K562 (cell line): ENCODE data around the gene CABLES1. TPM values are rescaled to one million over a fixed set of nuclear protein-coding genes. Genes with fewer than 3 reads are reported as not detected.

Source experiments
- DNMT1 ChIP-seq: fragments of 450-650 bp; IDR thresholded peaks from 2 replicates; pipeline ENCODE4 v1.6.1; 2016; ENCODE audit warnings: antibody characterized with exemption, mild to moderate bottlenecking
- ETV5 ChIP-seq: sonication (generic); formaldehyde crosslinking; IDR thresholded peaks from 2 replicates; pipeline ENCODE4 v1.4.0; 2020; ENCODE audit warnings: low read depth, mild to moderate bottlenecking, missing genetic modification reagents
- GABPB2 ChIP-seq: fragments of 250-450 bp; sonication (Bioruptor Pico); conservative IDR thresholded peaks from 2 replicates; pipeline ENCODE4 v1.5.1; 2021; ENCODE audit warnings: mild to moderate bottlenecking
- MCM2 ChIP-seq: fragments of 450-650 bp; IDR thresholded peaks from 2 replicates; pipeline ENCODE4 v1.6.1; 2017; ENCODE audit warnings: low read depth, mild to moderate bottlenecking
- MEIS2 ChIP-seq: fragments of 450-650 bp; IDR thresholded peaks from 2 replicates; pipeline ENCODE4 v1.6.1; 2014; ENCODE audit warnings: mild to moderate bottlenecking; ENCODE audit not compliant: partially characterized antibody
- RAD51 ChIP-seq: fragments of 450-650 bp; IDR thresholded peaks from 2 replicates; pipeline ENCODE4 v1.7.1; 2016; ENCODE audit warnings: low read depth, mild to moderate bottlenecking, borderline replicate concordance
- RUNX1 ChIP-seq: sonication (generic); IDR thresholded peaks from 2 replicates; pipeline ENCODE4 v1.6.1; 2016; ENCODE audit warnings: antibody characterized with exemption, low read depth
- SMAD4 ChIP-seq: fragments of 250-450 bp; sonication (Bioruptor Pico); conservative IDR thresholded peaks from 2 replicates; pipeline ENCODE4 v1.8.0; 2021; ENCODE audit warnings: inconsistent platforms, mild to moderate bottlenecking, moderate library complexity
- TAL1 ChIP-seq: fragments of 450-650 bp; IDR thresholded peaks from 2 replicates; pipeline ENCODE4 v1.6.1; 2016; ENCODE audit warnings: mild to moderate bottlenecking
- ZNF57 ChIP-seq: fragments of 450-650 bp; formaldehyde crosslinking; IDR thresholded peaks from 2 replicates; pipeline ENCODE4 v1.4.0; 2020; ENCODE audit warnings: mild to moderate bottlenecking, moderate library complexity
- polyA plus RNA-seq, 8 experiments: library from polyadenylated mRNA; depleted of rRNA in 4 of 8; stranded (reverse) in 5 of 8; unstranded in 3 of 8; fragments of >200 nt; fragmentation: Nextera tagmentation in 2 of 8; fragmentation: Illumina TruSeq in 1 of 8; extraction: Ambion mirVana in 2 of 8; extraction: Trizol in 1 of 8; gene quantifications; 2 replicates each; pipeline versions ENCODE4 v1.2.1 to v1.2.3, GENCODE V29; 2011 to 2014; ENCODE audit warnings: inconsistent platforms in 1 of 8, missing spikeins in 1 of 8
- total RNA-seq, 7 experiments: library from RNA; depleted of rRNA in 6 of 7; stranded (reverse); fragments of >200 nt in 6 of 7; fragmentation: Illumina TruSeq in 2 of 7; extraction: Trizol in 2 of 7; gene quantifications; 2 replicates each; pipeline versions ENCODE4 v1.2.1 to v1.2.3, GENCODE V29; 2011 to 2021; ENCODE audit warnings: low replicate concordance in 1 of 7
- TF ChIP-seq, protein P1 (sequence below), 2 experiments: IDR thresholded peaks; 2 replicates each; pipeline ENCODE4 v1.6.1; 2012; ENCODE audit warnings: improper control_type of control experiment in 2 of 2, low read depth in 2 of 2, low read length in 2 of 2, borderline replicate concordance in 1 of 2
- TF ChIP-seq, protein P2 (sequence below): fragments of 200-800 bp; sonication (Bioruptor generic); IDR thresholded peaks from 2 replicates; pipeline ENCODE4 v1.6.1; 2017; ENCODE audit warnings: missing genetic modification characterization, missing compliant biosample characterization
- TF ChIP-seq, protein P3 (sequence below), 2 experiments: fragments of 150-350 bp in 1 of 2; IDR thresholded peaks; 2 replicates each; pipeline ENCODE4 v1.6.1; 2012 to 2016; ENCODE audit warnings: low read depth in 2 of 2, low read length in 2 of 2, mild to moderate bottlenecking in 1 of 2, moderate library complexity in 1 of 2
- TF ChIP-seq, protein P4 (sequence below), 3 experiments: fragments of 200-800 bp in 1 of 3; fragments of 250-450 bp in 1 of 3; fragments of 450-650 bp in 1 of 3; sonication (Bioruptor Pico) in 1 of 3; sonication (Bioruptor generic) in 1 of 3; formaldehyde crosslinking in 1 of 3; IDR thresholded peaks; 2 replicates each; pipeline versions ENCODE4 v1.6.1 to v1.8.0; 2016 to 2022; ENCODE audit warnings: mild to moderate bottlenecking in 2 of 3, missing genetic modification characterization in 2 of 3, missing compliant biosample characterization in 1 of 3, moderate library complexity in 1 of 3

Gene CABLES1
- total and polyA plus RNA-seq, 9 of the 15 experiments (the other 6 are each of a cell fraction or from before 2014, with no cell fraction given): 0.04 to 0.10 (median 0.06) TPM; not detected in 3

DNA sequence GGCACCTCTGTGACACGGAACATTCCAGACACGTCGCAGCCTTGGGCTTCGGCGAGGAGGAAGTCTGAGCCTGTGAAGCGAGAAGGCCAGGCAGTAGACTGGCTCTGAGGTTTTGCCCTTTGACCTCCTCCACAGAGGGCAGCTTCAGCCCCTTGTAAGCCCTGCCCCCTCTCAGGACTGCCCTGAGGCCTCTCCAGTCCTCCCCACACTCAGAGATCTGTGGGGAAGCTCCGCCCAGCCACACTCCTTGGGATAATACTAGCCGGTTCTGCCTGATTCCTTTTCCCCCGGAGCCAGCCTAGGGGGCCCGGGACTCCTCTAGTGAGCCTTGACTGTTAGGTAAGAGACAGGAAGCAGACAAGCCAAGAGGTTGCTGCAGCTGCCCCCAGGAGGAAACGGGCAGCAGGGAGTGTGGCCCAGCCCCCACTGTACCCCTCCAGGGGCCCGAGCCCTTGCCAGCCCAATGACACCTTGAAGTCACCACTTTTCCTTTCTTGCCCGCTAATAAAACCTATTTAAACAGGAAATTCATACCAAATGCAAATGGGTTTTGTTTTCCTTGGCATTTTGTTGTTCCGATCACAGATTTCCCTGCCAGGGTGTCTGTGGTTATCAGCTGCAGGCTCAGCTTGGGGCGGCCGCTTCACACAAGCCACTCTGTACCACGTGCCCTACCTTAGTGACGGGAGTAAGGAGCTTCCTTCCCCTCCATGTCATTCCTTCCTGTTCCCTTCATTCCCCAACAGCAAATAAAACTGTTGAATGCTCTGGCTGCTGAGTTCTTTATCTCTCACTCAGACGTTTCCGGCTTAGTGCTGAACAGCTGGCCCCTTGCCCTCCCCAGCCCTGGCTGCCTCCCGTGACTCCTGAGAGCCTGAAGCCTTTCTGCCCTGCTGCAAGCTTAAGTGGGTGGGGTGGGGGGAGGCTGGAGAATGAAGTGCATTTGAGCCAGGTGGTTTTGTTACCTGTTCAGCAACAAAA is 124.7 kb downstream of the CABLES1 start (continued):
- TF ChIP-seq, protein P1, sequence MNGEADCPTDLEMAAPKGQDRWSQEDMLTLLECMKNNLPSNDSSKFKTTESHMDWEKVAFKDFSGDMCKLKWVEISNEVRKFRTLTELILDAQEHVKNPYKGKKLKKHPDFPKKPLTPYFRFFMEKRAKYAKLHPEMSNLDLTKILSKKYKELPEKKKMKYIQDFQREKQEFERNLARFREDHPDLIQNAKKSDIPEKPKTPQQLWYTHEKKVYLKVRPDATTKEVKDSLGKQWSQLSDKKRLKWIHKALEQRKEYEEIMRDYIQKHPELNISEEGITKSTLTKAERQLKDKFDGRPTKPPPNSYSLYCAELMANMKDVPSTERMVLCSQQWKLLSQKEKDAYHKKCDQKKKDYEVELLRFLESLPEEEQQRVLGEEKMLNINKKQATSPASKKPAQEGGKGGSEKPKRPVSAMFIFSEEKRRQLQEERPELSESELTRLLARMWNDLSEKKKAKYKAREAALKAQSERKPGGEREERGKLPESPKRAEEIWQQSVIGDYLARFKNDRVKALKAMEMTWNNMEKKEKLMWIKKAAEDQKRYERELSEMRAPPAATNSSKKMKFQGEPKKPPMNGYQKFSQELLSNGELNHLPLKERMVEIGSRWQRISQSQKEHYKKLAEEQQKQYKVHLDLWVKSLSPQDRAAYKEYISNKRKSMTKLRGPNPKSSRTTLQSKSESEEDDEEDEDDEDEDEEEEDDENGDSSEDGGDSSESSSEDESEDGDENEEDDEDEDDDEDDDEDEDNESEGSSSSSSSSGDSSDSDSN (IDR thresholded peaks at IDR 0.05; ENCODE audit: borderline replicate concordance in 1 of 2, low read depth in 2 of 2, low read length in 2 of 2): peak; percentile 62 to 96; a peak in 2 of 4 replicates
- peak; percentile 75 for TF ChIP-seq RAD51
- peak; percentile 80; the same call in 1 of the 2 replicates for TF ChIP-seq SMAD4 (CRISPR knock-in tag)
- TF ChIP-seq ETV5: peak; percentile 75
- TF ChIP-seq, protein P2, sequence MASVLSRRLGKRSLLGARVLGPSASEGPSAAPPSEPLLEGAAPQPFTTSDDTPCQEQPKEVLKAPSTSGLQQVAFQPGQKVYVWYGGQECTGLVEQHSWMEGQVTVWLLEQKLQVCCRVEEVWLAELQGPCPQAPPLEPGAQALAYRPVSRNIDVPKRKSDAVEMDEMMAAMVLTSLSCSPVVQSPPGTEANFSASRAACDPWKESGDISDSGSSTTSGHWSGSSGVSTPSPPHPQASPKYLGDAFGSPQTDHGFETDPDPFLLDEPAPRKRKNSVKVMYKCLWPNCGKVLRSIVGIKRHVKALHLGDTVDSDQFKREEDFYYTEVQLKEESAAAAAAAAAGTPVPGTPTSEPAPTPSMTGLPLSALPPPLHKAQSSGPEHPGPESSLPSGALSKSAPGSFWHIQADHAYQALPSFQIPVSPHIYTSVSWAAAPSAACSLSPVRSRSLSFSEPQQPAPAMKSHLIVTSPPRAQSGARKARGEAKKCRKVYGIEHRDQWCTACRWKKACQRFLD (CRISPR knock-in tag): peak; percentile 89
- TF ChIP-seq MCM2: no peak
- TF ChIP-seq, protein P3, sequence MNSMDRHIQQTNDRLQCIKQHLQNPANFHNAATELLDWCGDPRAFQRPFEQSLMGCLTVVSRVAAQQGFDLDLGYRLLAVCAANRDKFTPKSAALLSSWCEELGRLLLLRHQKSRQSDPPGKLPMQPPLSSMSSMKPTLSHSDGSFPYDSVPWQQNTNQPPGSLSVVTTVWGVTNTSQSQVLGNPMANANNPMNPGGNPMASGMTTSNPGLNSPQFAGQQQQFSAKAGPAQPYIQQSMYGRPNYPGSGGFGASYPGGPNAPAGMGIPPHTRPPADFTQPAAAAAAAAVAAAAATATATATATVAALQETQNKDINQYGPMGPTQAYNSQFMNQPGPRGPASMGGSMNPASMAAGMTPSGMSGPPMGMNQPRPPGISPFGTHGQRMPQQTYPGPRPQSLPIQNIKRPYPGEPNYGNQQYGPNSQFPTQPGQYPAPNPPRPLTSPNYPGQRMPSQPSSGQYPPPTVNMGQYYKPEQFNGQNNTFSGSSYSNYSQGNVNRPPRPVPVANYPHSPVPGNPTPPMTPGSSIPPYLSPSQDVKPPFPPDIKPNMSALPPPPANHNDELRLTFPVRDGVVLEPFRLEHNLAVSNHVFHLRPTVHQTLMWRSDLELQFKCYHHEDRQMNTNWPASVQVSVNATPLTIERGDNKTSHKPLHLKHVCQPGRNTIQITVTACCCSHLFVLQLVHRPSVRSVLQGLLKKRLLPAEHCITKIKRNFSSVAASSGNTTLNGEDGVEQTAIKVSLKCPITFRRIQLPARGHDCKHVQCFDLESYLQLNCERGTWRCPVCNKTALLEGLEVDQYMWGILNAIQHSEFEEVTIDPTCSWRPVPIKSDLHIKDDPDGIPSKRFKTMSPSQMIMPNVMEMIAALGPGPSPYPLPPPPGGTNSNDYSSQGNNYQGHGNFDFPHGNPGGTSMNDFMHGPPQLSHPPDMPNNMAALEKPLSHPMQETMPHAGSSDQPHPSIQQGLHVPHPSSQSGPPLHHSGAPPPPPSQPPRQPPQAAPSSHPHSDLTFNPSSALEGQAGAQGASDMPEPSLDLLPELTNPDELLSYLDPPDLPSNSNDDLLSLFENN (IDR thresholded peaks at IDR 0.05; ENCODE audit: low read depth in 2 of 2, low read length in 2 of 2): 0 out of 4 replicates have a peak, but pooled peaks of 1 of the 2 experiments have one; percentile 42
- TF ChIP-seq ZNF57 (CRISPR knock-in tag): no peak
- peak; percentile 45 for TF ChIP-seq MEIS2
- TF ChIP-seq DNMT1: no peak
- TF ChIP-seq GABPB2 (CRISPR knock-in tag): no peak
- no peak for TF ChIP-seq RUNX1
- TF ChIP-seq, protein P4, sequence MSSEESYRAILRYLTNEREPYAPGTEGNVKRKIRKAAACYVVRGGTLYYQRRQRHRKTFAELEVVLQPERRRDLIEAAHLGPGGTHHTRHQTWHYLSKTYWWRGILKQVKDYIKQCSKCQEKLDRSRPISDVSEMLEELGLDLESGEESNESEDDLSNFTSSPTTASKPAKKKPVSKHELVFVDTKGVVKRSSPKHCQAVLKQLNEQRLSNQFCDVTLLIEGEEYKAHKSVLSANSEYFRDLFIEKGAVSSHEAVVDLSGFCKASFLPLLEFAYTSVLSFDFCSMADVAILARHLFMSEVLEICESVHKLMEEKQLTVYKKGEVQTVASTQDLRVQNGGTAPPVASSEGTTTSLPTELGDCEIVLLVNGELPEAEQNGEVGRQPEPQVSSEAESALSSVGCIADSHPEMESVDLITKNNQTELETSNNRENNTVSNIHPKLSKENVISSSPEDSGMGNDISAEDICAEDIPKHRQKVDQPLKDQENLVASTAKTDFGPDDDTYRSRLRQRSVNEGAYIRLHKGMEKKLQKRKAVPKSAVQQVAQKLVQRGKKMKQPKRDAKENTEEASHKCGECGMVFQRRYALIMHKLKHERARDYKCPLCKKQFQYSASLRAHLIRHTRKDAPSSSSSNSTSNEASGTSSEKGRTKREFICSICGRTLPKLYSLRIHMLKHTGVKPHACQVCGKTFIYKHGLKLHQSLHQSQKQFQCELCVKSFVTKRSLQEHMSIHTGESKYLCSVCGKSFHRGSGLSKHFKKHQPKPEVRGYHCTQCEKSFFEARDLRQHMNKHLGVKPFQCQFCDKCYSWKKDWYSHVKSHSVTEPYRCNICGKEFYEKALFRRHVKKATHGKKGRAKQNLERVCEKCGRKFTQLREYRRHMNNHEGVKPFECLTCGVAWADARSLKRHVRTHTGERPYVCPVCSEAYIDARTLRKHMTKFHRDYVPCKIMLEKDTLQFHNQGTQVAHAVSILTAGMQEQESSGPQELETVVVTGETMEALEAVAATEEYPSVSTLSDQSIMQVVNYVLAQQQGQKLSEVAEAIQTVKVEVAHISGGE (CRISPR knock-in tag; IDR thresholded peaks at IDR 0.05): peak in 1 of 3 experiments; percentile 38; a peak in 1 of 6 replicates
- TF ChIP-seq TAL1: peak; percentile 25; the same call in 1 of the 2 replicates
